HG03469 (cell line): Measurements from ENCODE around the gene IRF4.

Experiments used
- ATAC-seq: cut with Tn5 transposase; IDR thresholded peaks from one replicate; pipeline ENCODE4 v1.9.1; 2021; ENCODE audit warnings: mild to moderate bottlenecking, moderate library complexity, moderate number of reproducible peaks; ENCODE audit not compliant: unreplicated experiment

The IRF4 gene

GRCh38 chr6:436308-437036, 44.9 kb downstream of the IRF4 start:
- ATAC-seq, result no peak

- no peak for ATAC-seq
These were observed 45.5 kb downstream of the IRF4 start for GRCh38 chr6:437037-437392.

GRCh38 chr6:438634-439170, 47.1 kb downstream of the IRF4 start:
- no peak for ATAC-seq

GRCh38 chr6:439641-440167, 48.2 kb downstream of the IRF4 start:
- no peak for ATAC-seq

GRCh38 chr6:441126-441920, 49.8 kb downstream of the IRF4 start:
- no peak for ATAC-seq

GRCh38 chr6:443621-444159, 52.1 kb downstream of the IRF4 start:
- no peak for ATAC-seq

- no peak for ATAC-seq
These were observed 53.2 kb downstream of the IRF4 start for GRCh38 chr6:444653-445275.

- no peak for ATAC-seq
These were observed 54.2 kb downstream of the IRF4 start for GRCh38 chr6:445571-446417.

- ATAC-seq, result no peak
These were observed 55.1 kb downstream of the IRF4 start for GRCh38 chr6:446418-447366.

- no peak for ATAC-seq
These were observed 56.0 kb downstream of the IRF4 start for GRCh38 chr6:447381-448165.

- ATAC-seq, result no peak
These were observed 56.9 kb downstream of the IRF4 start for GRCh38 chr6:448296-449056.

GRCh38 chr6:449057-449430, 57.5 kb downstream of the IRF4 start:
- no peak for ATAC-seq

- no peak for ATAC-seq
These were observed 58.2 kb downstream of the IRF4 start for GRCh38 chr6:449486-450419.

- ATAC-seq, result no peak
These were observed 59.8 kb downstream of the IRF4 start for GRCh38 chr6:451336-451735.

- ATAC-seq, result no peak
These were observed 60.3 kb downstream of the IRF4 start for GRCh38 chr6:451847-452246.

- no peak for ATAC-seq
These were observed 60.9 kb downstream of the IRF4 start for GRCh38 chr6:452301-453067.
